Tibial artery (tissue), 4 donors: Measurements from ENCODE around the gene NEDD4.
A peak's percentile ranks its signal among the peaks of the same experiment; 100 is the strongest.

Experiments used
- DNase-seq, 2 donors: peaks; one replicate each; pipeline ENCODE4 v3.0.0-alpha.2; 2019
- H3K27ac ChIP-seq, 2 donors: fragments of 200-600 bp; sonication (generic) in 1 of 2; 1 replicate in 1 of 2; 2 replicates in 1 of 2; pipeline ENCODE4 v1.5.1; 2018 to 2019; ENCODE audit warnings: mild to moderate bottlenecking in 1 of 2
- H3K27me3 ChIP-seq, 2 donors: fragments of 200-600 bp; sonication (generic) in 1 of 2; one replicate each; pipeline versions ENCODE4 v1.5.1 to v1.6.0; 2016 to 2019
- H3K36me3 ChIP-seq, 3 donors: fragments of 200-600 bp; sonication (generic) in 2 of 3; one replicate each; pipeline ENCODE4 v1.5.1; 2016 to 2019; ENCODE audit warnings: mild to moderate bottlenecking in 2 of 3
- H3K4me1 ChIP-seq, 4 donors: fragments of 200-600 bp; sonication (generic) in 2 of 4; 1 replicate in 3 of 4; 2 replicates in 1 of 4; pipeline ENCODE4 v1.5.1; 2016 to 2019
- H3K4me3 ChIP-seq, 2 donors: fragments of 200-600 bp; sonication (generic) in 1 of 2; 1 replicate in 1 of 2; 2 replicates in 1 of 2; pipeline ENCODE4 v1.5.1; 2018 to 2019; ENCODE audit warnings: mild to moderate bottlenecking in 2 of 2
- H3K9me3 ChIP-seq, 3 donors: fragments of 200-600 bp; sonication (generic) in 1 of 3; one replicate each; pipeline ENCODE4 v1.5.1; 2016 to 2019
- intact Hi-C: fragments of 100-400 bp; cut with DNase I; formaldehyde crosslinking; loops from one replicate; pipeline ENCODE4 v1.15.0; 2023; ENCODE audit warnings: low total_unique reads
- TF ChIP-seq, protein P1 (sequence below), 2 experiments: fragments of 200-600 bp in 1 of 2; fragments of 450-650 bp in 1 of 2; IDR thresholded peaks; one replicate each; pipeline ENCODE4 v1.5.1; 2017 to 2019; ENCODE audit warnings: antibody characterized with exemption in 2 of 2, mild to moderate bottlenecking in 1 of 2, moderate library complexity in 1 of 2

NEDD4 gene

DNA sequence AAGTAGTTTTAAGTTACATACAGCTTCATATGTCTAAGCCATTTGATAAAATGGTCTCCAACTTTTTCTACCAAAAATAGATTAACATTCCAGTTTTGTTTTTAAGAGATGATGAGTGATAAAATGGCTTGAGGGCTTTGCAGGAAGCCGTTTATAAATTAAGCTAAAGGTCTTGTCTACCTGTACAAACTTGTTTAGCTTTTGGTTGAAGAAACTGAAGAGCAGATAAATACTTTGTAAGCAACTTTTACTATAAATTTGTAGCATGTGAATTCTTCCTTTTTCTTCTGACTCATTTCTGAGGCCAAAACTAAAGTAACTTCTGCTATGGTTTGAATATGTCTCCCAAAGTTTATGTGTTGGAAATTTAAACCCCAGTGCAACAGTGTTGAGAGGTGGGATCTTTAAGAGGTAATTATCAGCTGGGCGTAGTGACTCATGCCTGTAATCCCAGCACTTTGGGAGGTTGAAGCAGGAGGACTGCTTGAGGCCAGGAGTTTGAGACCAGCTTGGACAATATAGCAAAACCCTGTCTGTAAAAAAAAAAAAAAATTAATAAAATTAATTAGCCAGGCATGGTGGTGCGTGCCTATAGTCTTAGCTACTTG is 8.2 kb upstream of the NEDD4 start:
- Histone ChIP-seq H3K36me3 (no peaks in the 10 kb centered on the region), H3K9me3 (no peaks in the 10 kb centered on the region), H3K27me3 (no peaks in the 10 kb centered on the region), H3K4me1 (no peaks in the 10 kb centered on the region), H3K4me3 (no peak overlapping the region), H3K27ac (no peak overlapping the region)
- TF ChIP-seq, protein P1, sequence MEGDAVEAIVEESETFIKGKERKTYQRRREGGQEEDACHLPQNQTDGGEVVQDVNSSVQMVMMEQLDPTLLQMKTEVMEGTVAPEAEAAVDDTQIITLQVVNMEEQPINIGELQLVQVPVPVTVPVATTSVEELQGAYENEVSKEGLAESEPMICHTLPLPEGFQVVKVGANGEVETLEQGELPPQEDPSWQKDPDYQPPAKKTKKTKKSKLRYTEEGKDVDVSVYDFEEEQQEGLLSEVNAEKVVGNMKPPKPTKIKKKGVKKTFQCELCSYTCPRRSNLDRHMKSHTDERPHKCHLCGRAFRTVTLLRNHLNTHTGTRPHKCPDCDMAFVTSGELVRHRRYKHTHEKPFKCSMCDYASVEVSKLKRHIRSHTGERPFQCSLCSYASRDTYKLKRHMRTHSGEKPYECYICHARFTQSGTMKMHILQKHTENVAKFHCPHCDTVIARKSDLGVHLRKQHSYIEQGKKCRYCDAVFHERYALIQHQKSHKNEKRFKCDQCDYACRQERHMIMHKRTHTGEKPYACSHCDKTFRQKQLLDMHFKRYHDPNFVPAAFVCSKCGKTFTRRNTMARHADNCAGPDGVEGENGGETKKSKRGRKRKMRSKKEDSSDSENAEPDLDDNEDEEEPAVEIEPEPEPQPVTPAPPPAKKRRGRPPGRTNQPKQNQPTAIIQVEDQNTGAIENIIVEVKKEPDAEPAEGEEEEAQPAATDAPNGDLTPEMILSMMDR (IDR thresholded peaks at IDR 0.05) = no peak
- intact Hi-C loops = no loop called here
- DNase-seq = no peak

DNA sequence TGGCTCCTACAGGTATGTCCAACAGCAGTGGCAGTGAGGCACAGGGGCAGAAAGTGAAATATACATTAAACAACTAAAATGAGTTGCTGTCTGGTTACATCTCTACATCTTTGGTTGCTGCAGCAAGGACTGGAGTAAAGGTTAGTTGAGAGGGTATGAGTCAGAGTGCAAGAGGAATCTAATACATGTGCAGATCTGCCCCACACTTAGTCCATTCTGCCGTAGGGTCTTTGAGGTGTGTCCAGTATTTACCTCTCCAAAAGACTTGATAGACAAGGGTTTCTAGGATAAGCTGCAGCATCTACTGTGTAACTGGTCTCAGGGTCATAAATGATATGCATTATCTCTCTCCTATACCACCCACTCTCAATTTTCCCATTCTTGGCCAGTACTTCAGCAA is 6.2 kb upstream of the NEDD4 start:
- no peak overlapping the region for H3K27ac ChIP-seq
- no peaks in the 10 kb centered on the region for H3K27me3 ChIP-seq
- no peak for DNase-seq
- no peaks in the 10 kb centered on the region for H3K9me3 ChIP-seq
- TF ChIP-seq, protein P1 (IDR thresholded peaks at IDR 0.05) = no peak
- intact Hi-C loops = loop anchor here (5.0 kb wide), 1 partner anchor 48 kb away; no protein-coding TSS in a partner anchor
- no peak overlapping the region for H3K4me3 ChIP-seq
- no peaks in the 10 kb centered on the region for H3K36me3 ChIP-seq
- peaks cover 0 to 3% (median under 1%) of the 10 kb centered on the region in 4 donors for H3K4me1 ChIP-seq

DNA sequence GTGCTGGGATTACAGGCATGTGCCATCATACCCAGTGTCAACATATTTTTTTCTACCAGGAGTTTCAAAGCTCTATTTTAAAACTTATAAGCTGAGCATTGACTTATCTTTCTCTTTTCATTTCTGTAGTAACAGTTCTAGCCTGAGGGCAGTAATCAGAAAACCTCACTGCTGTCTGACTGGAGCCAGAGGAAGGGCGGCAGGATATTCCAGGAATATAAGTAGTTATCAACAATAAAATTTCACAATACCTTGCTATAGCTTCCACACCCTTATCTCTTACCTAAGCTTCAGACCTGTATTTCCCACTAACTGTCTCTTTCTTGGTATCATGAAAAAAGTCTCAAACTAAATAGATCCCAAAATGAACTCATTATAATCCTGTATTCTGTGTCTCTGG is 5.1 kb upstream of the NEDD4 start:
- H3K27me3 ChIP-seq = no peaks in the 10 kb centered on the region
- intact Hi-C loops = loop anchor here (5.0 kb wide), 1 partner anchor 49 kb away; no protein-coding TSS in a partner anchor
- TF ChIP-seq, protein P1 (IDR thresholded peaks at IDR 0.05) = no peak
- DNase-seq = no peak
- H3K9me3 ChIP-seq = no peaks in the 10 kb centered on the region
- H3K4me3 ChIP-seq = no peak overlapping the region
- H3K4me1 ChIP-seq = peaks cover 0 to 10% (median 3%) of the 10 kb centered on the region in 4 donors
- H3K27ac ChIP-seq = no peak overlapping the region
- no peaks in the 10 kb centered on the region for H3K36me3 ChIP-seq

DNA sequence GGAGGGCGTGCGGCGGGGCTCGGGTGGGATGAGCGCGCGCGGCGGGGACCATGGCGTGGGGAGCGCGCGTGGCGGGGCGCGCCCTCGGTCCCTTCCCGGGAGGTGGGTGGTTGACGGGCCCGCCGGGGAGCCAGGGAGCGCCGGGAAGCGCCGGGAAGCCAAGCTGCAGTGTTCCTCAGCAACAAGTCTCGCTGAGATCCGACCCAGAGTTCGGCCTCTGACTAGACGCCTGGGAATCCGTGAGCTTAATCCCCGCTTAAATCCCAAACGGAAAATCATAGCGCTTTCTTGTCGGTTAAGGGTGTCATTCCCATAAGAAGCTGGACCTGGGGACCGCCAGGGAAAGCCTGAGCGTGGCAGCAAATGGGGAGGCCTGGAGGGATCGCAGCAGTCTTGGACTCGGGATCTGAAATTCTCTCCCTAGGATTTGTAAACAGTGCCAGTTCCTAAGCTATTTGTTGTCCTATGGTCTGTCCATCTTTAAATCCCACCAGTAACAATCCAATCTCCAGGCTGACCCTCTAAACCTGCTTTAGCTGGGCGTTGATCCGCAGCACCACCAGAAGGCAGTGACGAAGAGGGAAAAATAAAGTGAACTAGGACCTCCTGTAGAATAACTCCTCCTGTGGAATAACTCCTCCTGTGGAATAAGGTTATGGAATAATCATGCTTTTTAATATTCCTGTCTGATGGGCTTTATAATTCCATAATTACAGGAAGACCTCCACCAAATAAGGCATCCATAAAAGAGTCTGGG is 570 bp upstream of the NEDD4 start:
- TF ChIP-seq, protein P1 (IDR thresholded peaks at IDR 0.05) = no peak
- intact Hi-C loops = loop anchor here (5.0 kb wide), 1 partner anchor 248 kb away; the partner anchor contains the start of gene RFX7
- DNase-seq = no peak

DNA sequence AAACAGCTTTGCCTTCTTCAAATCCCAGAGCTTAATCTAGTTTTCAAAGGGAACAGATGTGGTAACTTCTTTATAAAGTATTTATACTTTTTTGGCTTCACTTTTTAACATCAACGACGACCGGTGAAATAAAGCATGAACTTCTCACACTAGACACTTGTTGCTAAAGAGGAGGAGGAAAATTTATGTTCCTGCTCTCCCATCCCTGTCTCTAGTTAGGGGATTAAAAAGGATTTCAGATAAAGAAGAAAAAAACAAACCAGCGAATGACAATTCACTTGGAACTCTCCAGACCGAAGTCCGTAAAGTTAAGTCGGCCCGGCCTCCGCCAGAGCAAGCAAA is 672 bp downstream of the NEDD4 start:
- DNase-seq = no peak
- H3K27ac ChIP-seq = peak overlapping the region; percentile 88 to 95
- intact Hi-C loops = loop anchor here (5.0 kb wide), 1 partner anchor 250 kb away; the partner anchor contains the start of gene RFX7
- no peaks in the 10 kb centered on the region for H3K9me3 ChIP-seq
- H3K27me3 ChIP-seq = no peaks in the 10 kb centered on the region
- TF ChIP-seq, protein P1 (IDR thresholded peaks at IDR 0.05) = no peak
- H3K4me1 ChIP-seq = peaks cover 0 to 25% (median 15%) of the 10 kb centered on the region in 4 donors
- H3K4me3 ChIP-seq = peak overlapping the region; percentile 85 to 87
- H3K36me3 ChIP-seq = no peaks in the 10 kb centered on the region

More for the DNA sequence above, 570 bp upstream of the NEDD4 start:
- H3K36me3 ChIP-seq = no peaks in the 10 kb centered on the region
- H3K4me1 ChIP-seq = peaks cover 0 to 25% (median 15%) of the 10 kb centered on the region in 4 donors
- H3K4me3 ChIP-seq = peak overlapping the region; percentile 85 to 87
- no peaks in the 10 kb centered on the region for H3K27me3 ChIP-seq
- no peaks in the 10 kb centered on the region for H3K9me3 ChIP-seq
- peak overlapping the region; percentile 88 to 95 for H3K27ac ChIP-seq
